LNCaP clone FGC (cell line): Measurements from ENCODE around the gene NKD2.

Experiments
- DNase-seq: peaks from one replicate; pipeline ENCODE4 v3.0.0-alpha.2; 2011; ENCODE audit warnings: low read depth
- H3K4me3 ChIP-seq: 2 replicates; pipeline ENCODE4 v1.5.1; 2011; ENCODE audit warnings: mild to moderate bottlenecking, low read depth, low read length, control low read depth
- CTCF ChIP-seq: IDR thresholded peaks from 2 replicates; pipeline ENCODE4 v1.5.1; 2012; ENCODE audit warnings: mild to moderate bottlenecking; ENCODE audit not compliant: control insufficient read depth, insufficient read depth; ENCODE audit errors: extremely low read depth

NKD2 gene

GRCh38 chr5:1008451-1009358 lies at the start of gene NKD2:
TSS of gene NKD2 (plus strand) at chr5:1008802. CDS start at chr5:1009058, 256 bp downstream.
- peak within 1 kb of the TSS; percentile 44 for H3K4me3 ChIP-seq
- TF ChIP-seq CTCF, result peak; percentile 73
- no peak for DNase-seq

GRCh38 chr5:959581-960531 lies 48.7 kb upstream of the NKD2 start:
- no peak for DNase-seq
- TF ChIP-seq CTCF, result no peak
- H3K4me3 ChIP-seq, result no peak overlapping the region

GRCh38 chr5:960551-960950 lies 48.1 kb upstream of the NKD2 start:
- no peak for TF ChIP-seq CTCF
- DNase-seq, result no peak
- no peak overlapping the region for H3K4me3 ChIP-seq

- no peak for TF ChIP-seq CTCF
- no peak for DNase-seq
- H3K4me3 ChIP-seq, result no peak overlapping the region
Observed at GRCh38 chr5:961002-961710, 47.4 kb upstream of the NKD2 start.

GRCh38 chr5:961711-962240 lies 46.8 kb upstream of the NKD2 start:
- no peak overlapping the region for H3K4me3 ChIP-seq
- TF ChIP-seq CTCF, result no peak
- no peak for DNase-seq

- H3K4me3 ChIP-seq, result no peak overlapping the region
- TF ChIP-seq CTCF, result no peak
- no peak for DNase-seq
Observed at GRCh38 chr5:962386-962785, 46.2 kb upstream of the NKD2 start.
